ENCODE measurements around the gene TGFB2.

The TGFB2 gene

GRCh38 chr1:218462587-218462986 is 117.5 kb downstream of the TGFB2 start:
- DNase-seq (ENCODE audit: low spot score): no peak

- peak; percentile 55 for DNase-seq (ENCODE audit: low spot score)
Measured at GRCh38 chr1:218463194-218464156, 118.3 kb downstream of the TGFB2 start.

GRCh38 chr1:218464871-218465270 is 119.7 kb downstream of the TGFB2 start:
- no peak for DNase-seq (ENCODE audit: low spot score)

GRCh38 chr1:218466341-218467010 is 121.3 kb downstream of the TGFB2 start:
- peak; percentile 21 for DNase-seq (ENCODE audit: low spot score)

GRCh38 chr1:218467101-218468072 is 122.3 kb downstream of the TGFB2 start:
- no peak for DNase-seq (ENCODE audit: low spot score)

GRCh38 chr1:218468711-218469110 is 123.6 kb downstream of the TGFB2 start:
- no peak for DNase-seq (ENCODE audit: low spot score)

GRCh38 chr1:218472885-218473284 is 127.7 kb downstream of the TGFB2 start:
- no peak for DNase-seq (ENCODE audit: low spot score)

GRCh38 chr1:218473522-218473921 is 128.4 kb downstream of the TGFB2 start:
- DNase-seq (ENCODE audit: low spot score): no peak

GRCh38 chr1:218474128-218474527 is 129.0 kb downstream of the TGFB2 start:
- DNase-seq (ENCODE audit: low spot score): no peak

- DNase-seq (ENCODE audit: low spot score): no peak
Measured at GRCh38 chr1:218475275-218475674, 130.1 kb downstream of the TGFB2 start.

GRCh38 chr1:218475699-218476098 is 130.6 kb downstream of the TGFB2 start:
- DNase-seq (ENCODE audit: low spot score): no peak

- DNase-seq (ENCODE audit: low spot score): no peak
Measured at GRCh38 chr1:218476385-218476784, 131.2 kb downstream of the TGFB2 start.

- DNase-seq (ENCODE audit: low spot score): no peak
Measured at GRCh38 chr1:218478336-218478735, 133.2 kb downstream of the TGFB2 start.

GRCh38 chr1:218479436-218480115 is 134.4 kb downstream of the TGFB2 start:
- no peak for DNase-seq (ENCODE audit: low spot score)

GRCh38 chr1:218480137-218480536 is 135.0 kb downstream of the TGFB2 start:
- no peak for DNase-seq (ENCODE audit: low spot score)

- no peak for DNase-seq (ENCODE audit: low spot score)
Measured at GRCh38 chr1:218480588-218481099, 135.5 kb downstream of the TGFB2 start.

- DNase-seq (ENCODE audit: low spot score): no peak
Measured at GRCh38 chr1:218481116-218481775, 136.1 kb downstream of the TGFB2 start.

GRCh38 chr1:218482683-218483082 is 137.5 kb downstream of the TGFB2 start:
- no peak for DNase-seq (ENCODE audit: low spot score)

GRCh38 chr1:218485241-218485928 is 140.2 kb downstream of the TGFB2 start:
- DNase-seq (ENCODE audit: low spot score): no peak

- DNase-seq (ENCODE audit: low spot score): no peak
Measured at GRCh38 chr1:218488531-218488930, 143.4 kb downstream of the TGFB2 start.
